GM12878 (cell line): ENCODE measurements around the gene SDF4.

Source experiments
- BHLHE40 ChIP-seq, 2 experiments: fragments of 450-650 bp in 1 of 2; IDR thresholded peaks; 2 replicates each; pipeline ENCODE4 v1.6.1; 2011 to 2017; ENCODE audit warnings: low read depth in 2 of 2, borderline replicate concordance in 1 of 2, improper control_type of control experiment in 1 of 2, low read length in 1 of 2, mild to moderate bottlenecking in 1 of 2
- CHD2 ChIP-seq: IDR thresholded peaks from 2 replicates; pipeline ENCODE4 v1.6.1; 2011; ENCODE audit warnings: low read depth, low read length, improper control_type of control experiment, borderline replicate concordance
- ESRRA ChIP-seq: IDR thresholded peaks from 2 replicates; pipeline ENCODE4 v1.6.1; 2012; ENCODE audit warnings: mild to moderate bottlenecking, low read length, improper control_type of control experiment
- NR2C2 ChIP-seq: IDR thresholded peaks from 2 replicates; pipeline ENCODE4 v1.6.1; 2011; ENCODE audit warnings: borderline replicate concordance, low read depth; ENCODE audit not compliant: control insufficient read depth, insufficient read length
- POLR2AphosphoS2 ChIP-seq: IDR thresholded peaks from 2 replicates; pipeline ENCODE4 v1.6.1; 2011; ENCODE audit warnings: low read depth, mild to moderate bottlenecking, low read length, improper control_type of control experiment, moderate library complexity
- TF ChIP-seq, protein P1 (sequence below), 3 experiments: IDR thresholded peaks in 2 of 3; conservative IDR thresholded peaks in 1 of 3; 2 replicates each; pipeline ENCODE4 v1.5.1; 2011; ENCODE audit warnings: low read depth in 3 of 3, low read length in 3 of 3, mild to moderate bottlenecking in 3 of 3, control low read depth in 2 of 3, moderate library complexity in 2 of 3, inconsistent platforms in 1 of 3, mixed read lengths in 1 of 3; ENCODE audit not compliant: control insufficient read depth in 2 of 3, insufficient read depth in 1 of 3; ENCODE audit errors: extremely low read depth in 1 of 3

DNA sequence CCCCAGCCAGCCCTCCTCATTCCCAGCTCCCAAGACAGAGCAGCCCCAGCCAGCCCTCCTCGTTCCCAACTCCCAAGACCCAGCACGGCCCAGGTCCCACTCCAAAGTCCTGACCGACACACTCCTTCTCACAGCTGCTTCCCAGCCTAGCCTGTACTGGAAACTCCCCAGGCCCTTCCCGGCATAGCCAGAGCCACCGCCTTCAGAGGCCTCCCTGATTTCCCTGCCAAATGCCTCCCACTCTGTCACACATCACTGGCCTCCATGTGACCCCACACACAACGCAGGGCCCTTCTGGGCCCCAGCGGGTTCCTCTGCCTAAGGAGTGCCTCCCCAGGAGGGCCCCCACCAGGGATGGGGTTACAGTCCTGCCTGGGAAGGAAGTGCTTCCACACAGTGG is 39.0 kb upstream of the SDF4 start:
- TF ChIP-seq, protein P1, sequence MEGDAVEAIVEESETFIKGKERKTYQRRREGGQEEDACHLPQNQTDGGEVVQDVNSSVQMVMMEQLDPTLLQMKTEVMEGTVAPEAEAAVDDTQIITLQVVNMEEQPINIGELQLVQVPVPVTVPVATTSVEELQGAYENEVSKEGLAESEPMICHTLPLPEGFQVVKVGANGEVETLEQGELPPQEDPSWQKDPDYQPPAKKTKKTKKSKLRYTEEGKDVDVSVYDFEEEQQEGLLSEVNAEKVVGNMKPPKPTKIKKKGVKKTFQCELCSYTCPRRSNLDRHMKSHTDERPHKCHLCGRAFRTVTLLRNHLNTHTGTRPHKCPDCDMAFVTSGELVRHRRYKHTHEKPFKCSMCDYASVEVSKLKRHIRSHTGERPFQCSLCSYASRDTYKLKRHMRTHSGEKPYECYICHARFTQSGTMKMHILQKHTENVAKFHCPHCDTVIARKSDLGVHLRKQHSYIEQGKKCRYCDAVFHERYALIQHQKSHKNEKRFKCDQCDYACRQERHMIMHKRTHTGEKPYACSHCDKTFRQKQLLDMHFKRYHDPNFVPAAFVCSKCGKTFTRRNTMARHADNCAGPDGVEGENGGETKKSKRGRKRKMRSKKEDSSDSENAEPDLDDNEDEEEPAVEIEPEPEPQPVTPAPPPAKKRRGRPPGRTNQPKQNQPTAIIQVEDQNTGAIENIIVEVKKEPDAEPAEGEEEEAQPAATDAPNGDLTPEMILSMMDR (IDR thresholded peaks at IDR 0.05 in 2 of 3, conservative IDR thresholded peaks at IDR 0.05 in 1 of 3; ENCODE audit: control insufficient read depth in 2 of 3, extremely low read depth in 1 of 3, insufficient read depth in 1 of 3, low read depth in 3 of 3, low read length in 3 of 3) = no peak
- TF ChIP-seq POLR2AphosphoS2 (no peak), NR2C2 (no peak), CHD2 (no peak), BHLHE40 (IDR thresholded peaks at IDR 0.05; ENCODE audit: borderline replicate concordance in 1 of 2, low read depth in 2 of 2, low read length in 1 of 2) (no peak), ESRRA (no peak)
